ENCODE data around the gene RYR2.

RYR2 gene

GRCh38 chr1:237429252-237429651 is 387.3 kb downstream of the RYR2 start:
- no peak for DNase-seq (ENCODE audit: low read depth in 2 of 2, low spot score in 1 of 2)

GRCh38 chr1:237431448-237431847 is 389.5 kb downstream of the RYR2 start:
- no peak for DNase-seq (ENCODE audit: low read depth in 2 of 2, low spot score in 1 of 2)

- DNase-seq (ENCODE audit: low read depth in 2 of 2, low spot score in 1 of 2), result no peak
Observed at GRCh38 chr1:237440346-237440745, 398.4 kb downstream of the RYR2 start.

GRCh38 chr1:237444120-237444790 is 402.3 kb downstream of the RYR2 start:
- DNase-seq (ENCODE audit: low read depth in 2 of 2, low spot score in 1 of 2), result no peak

GRCh38 chr1:237448042-237448441 is 406.1 kb downstream of the RYR2 start:
- DNase-seq (ENCODE audit: low read depth in 2 of 2, low spot score in 1 of 2), result no peak

- no peak for DNase-seq (ENCODE audit: low read depth in 2 of 2, low spot score in 1 of 2)
Observed at GRCh38 chr1:237457573-237457972, 415.6 kb downstream of the RYR2 start.

- no peak for DNase-seq (ENCODE audit: low read depth in 2 of 2, low spot score in 1 of 2)
Observed at GRCh38 chr1:237467320-237467719, 425.3 kb downstream of the RYR2 start.

GRCh38 chr1:237470712-237471338 is 428.8 kb downstream of the RYR2 start:
- no peak for DNase-seq (ENCODE audit: low read depth in 2 of 2, low spot score in 1 of 2)

GRCh38 chr1:237471377-237471776 is 429.4 kb downstream of the RYR2 start:
- no peak for DNase-seq (ENCODE audit: low read depth in 2 of 2, low spot score in 1 of 2)

GRCh38 chr1:237471956-237472355 is 430.0 kb downstream of the RYR2 start:
- DNase-seq (ENCODE audit: low read depth in 2 of 2, low spot score in 1 of 2), result no peak

- no peak for DNase-seq (ENCODE audit: low read depth in 2 of 2, low spot score in 1 of 2)
Observed at GRCh38 chr1:237473854-237474253, 431.9 kb downstream of the RYR2 start.

GRCh38 chr1:237478082-237478481 is 436.1 kb downstream of the RYR2 start:
- DNase-seq (ENCODE audit: low read depth in 2 of 2, low spot score in 1 of 2), result no peak

- DNase-seq (ENCODE audit: low read depth in 2 of 2, low spot score in 1 of 2), result no peak
Observed at GRCh38 chr1:237478842-237479241, 436.9 kb downstream of the RYR2 start.

- DNase-seq (ENCODE audit: low read depth in 2 of 2, low spot score in 1 of 2), result no peak
Observed at GRCh38 chr1:237482777-237483176, 440.8 kb downstream of the RYR2 start.

- DNase-seq (ENCODE audit: low read depth in 2 of 2, low spot score in 1 of 2), result no peak
Observed at GRCh38 chr1:237492359-237492758, 450.4 kb downstream of the RYR2 start.

- DNase-seq (ENCODE audit: low read depth in 2 of 2, low spot score in 1 of 2), result no peak
Observed at GRCh38 chr1:237500566-237500965, 458.6 kb downstream of the RYR2 start.

GRCh38 chr1:237503292-237503691 is 461.3 kb downstream of the RYR2 start:
- DNase-seq (ENCODE audit: low read depth in 2 of 2, low spot score in 1 of 2), result no peak

GRCh38 chr1:237507005-237507404 is 465.0 kb downstream of the RYR2 start:
- DNase-seq (ENCODE audit: low read depth in 2 of 2, low spot score in 1 of 2), result no peak

- no peak for DNase-seq (ENCODE audit: low read depth in 2 of 2, low spot score in 1 of 2)
Observed at GRCh38 chr1:237509748-237510147, 467.8 kb downstream of the RYR2 start.

- no peak for DNase-seq (ENCODE audit: low read depth in 2 of 2, low spot score in 1 of 2)
Observed at GRCh38 chr1:237525102-237525501, 483.1 kb downstream of the RYR2 start.

- no peak for DNase-seq (ENCODE audit: low read depth in 2 of 2, low spot score in 1 of 2)
Observed at GRCh38 chr1:237527761-237528160, 485.8 kb downstream of the RYR2 start.

- no peak for DNase-seq (ENCODE audit: low read depth in 2 of 2, low spot score in 1 of 2)
Observed at GRCh38 chr1:237528545-237528944, 486.6 kb downstream of the RYR2 start.

- no peak for DNase-seq (ENCODE audit: low read depth in 2 of 2, low spot score in 1 of 2)
Observed at GRCh38 chr1:237539055-237539454, 497.1 kb downstream of the RYR2 start.

Measured in stimulated activated CD8-positive, alpha-beta memory T cell treated with anti-CD3 and anti-CD28 coated beads, Interleukin-4, amount 100 ng/mL, for 1 hour (primary cell).